AG09309 (cell line): ENCODE results near the gene PURA.

Source experiments
- DNase-seq: peaks from one replicate; pipeline ENCODE4 v3.0.0-alpha.2; 2010; ENCODE audit warnings: low read depth
- H3K4me3 ChIP-seq: 2 replicates; pipeline ENCODE4 v1.5.1; 2011; ENCODE audit warnings: mild to moderate bottlenecking, low read depth, low read length, moderate library complexity; ENCODE audit not compliant: control insufficient read depth
- TF ChIP-seq, protein P1 (sequence below): IDR thresholded peaks from 2 replicates; pipeline ENCODE4 v1.5.1; 2011; ENCODE audit warnings: mild to moderate bottlenecking, low read depth, low read length, inconsistent platforms; ENCODE audit not compliant: insufficient read depth, control insufficient read depth; ENCODE audit errors: missing control alignments

Gene PURA

GRCh38 chr5:140117523-140117922 lies 3.6 kb downstream of the PURA start:
- DNase-seq: no peak
- no peak overlapping the region for H3K4me3 ChIP-seq
- TF ChIP-seq, protein P1, sequence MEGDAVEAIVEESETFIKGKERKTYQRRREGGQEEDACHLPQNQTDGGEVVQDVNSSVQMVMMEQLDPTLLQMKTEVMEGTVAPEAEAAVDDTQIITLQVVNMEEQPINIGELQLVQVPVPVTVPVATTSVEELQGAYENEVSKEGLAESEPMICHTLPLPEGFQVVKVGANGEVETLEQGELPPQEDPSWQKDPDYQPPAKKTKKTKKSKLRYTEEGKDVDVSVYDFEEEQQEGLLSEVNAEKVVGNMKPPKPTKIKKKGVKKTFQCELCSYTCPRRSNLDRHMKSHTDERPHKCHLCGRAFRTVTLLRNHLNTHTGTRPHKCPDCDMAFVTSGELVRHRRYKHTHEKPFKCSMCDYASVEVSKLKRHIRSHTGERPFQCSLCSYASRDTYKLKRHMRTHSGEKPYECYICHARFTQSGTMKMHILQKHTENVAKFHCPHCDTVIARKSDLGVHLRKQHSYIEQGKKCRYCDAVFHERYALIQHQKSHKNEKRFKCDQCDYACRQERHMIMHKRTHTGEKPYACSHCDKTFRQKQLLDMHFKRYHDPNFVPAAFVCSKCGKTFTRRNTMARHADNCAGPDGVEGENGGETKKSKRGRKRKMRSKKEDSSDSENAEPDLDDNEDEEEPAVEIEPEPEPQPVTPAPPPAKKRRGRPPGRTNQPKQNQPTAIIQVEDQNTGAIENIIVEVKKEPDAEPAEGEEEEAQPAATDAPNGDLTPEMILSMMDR: no peak

DNA sequence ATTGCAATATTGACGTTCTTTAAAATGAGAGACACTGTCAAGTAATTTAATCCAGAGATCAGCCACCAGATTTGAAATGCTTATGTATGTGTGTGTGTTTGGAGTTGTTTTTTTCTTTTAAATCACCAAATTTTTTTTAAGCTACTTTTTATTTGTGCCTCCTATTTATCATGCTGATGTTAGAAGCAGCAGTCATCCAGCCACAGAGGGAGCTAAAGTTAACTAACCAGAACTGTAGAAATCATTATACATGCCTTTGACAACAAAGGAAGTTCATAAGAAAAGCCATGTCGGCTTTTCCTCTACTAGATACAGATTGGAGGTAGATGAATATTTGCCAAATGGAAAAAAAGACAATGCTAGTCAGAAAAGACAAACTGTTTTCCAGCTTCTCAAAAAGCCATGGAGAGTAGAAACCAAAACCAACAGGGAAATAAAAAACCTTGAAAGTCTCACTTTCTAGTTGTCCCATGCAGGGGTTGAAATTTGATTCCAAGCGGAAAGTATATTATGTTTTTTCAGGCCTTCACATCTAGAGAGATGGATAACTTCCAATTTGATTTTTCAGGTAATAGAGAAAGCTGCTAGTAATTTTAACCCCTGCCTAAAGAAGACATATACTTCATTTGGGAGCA lies 4.5 kb downstream of the PURA start:
- TF ChIP-seq, protein P1: no peak
- DNase-seq: no peak
- H3K4me3 ChIP-seq: no peak overlapping the region

- TF ChIP-seq, protein P1: no peak
- no peak within 1 kb of the TSS for H3K4me3 ChIP-seq
- DNase-seq: no peak
These were observed 11.7 kb downstream of the PURA start, which contains the start of gene IGIP for GRCh38 chr5:140125637-140126036. Gene IGIP, plus strand, starts transcription at chr5:140125937. Its CDS starts 2,540 bp downstream, at chr5:140128477.

DNA sequence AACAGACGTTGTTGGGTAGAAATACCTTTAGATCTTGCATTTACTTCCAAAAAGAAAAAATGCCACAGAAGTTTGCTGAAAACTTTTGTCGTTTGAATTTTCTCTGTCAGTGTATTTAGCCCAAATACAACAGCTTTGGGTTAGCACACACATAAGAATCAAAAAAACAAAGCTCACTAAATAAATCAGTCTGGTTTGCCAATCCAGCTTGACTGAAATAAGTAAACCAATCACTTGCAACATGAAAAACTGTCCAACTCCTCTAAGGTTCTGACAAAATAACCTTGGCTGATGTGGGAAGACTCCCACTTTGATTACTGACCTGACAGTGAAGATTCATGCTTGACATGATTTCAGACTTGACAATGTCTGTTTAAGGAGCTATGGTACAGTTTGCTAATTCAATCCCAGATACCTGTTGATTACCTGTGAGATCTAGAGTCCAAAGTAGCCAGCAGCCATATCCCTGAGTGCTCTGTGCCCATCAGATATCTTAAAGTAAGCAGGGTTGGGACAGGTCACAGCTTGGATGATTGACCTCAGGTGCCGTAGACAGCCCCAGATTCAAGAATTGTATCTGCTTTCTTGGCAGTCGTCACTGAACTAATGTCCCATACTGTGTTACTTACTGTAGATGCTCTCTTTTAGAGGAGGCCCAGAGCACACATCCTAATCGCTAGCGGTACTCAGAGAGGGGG lies 12.6 kb downstream of the PURA start:
- no peak overlapping the region for H3K4me3 ChIP-seq
- TF ChIP-seq, protein P1: no peak
- DNase-seq: no peak

GRCh38 chr5:140128376-140128775 lies 14.5 kb downstream of the PURA start:
- no peak for DNase-seq
- no peak overlapping the region for H3K4me3 ChIP-seq
- TF ChIP-seq, protein P1: no peak

- H3K4me3 ChIP-seq: no peak overlapping the region
- DNase-seq: no peak
- TF ChIP-seq, protein P1: no peak
These were observed 17.2 kb downstream of the PURA start for GRCh38 chr5:140130949-140131733.
